Neural progenitor cell (in vitro differentiated cells): ENCODE results near the gene LAMC1. TPM values are rescaled to one million over a fixed set of nuclear protein-coding genes. Genes with fewer than 3 reads are reported as not detected.

ENCODE experiments used
- DNase-seq: peaks from one replicate; pipeline ENCODE4 v3.0.0-alpha.2; 2016; ENCODE audit warnings: low spot score
- H2AFZ ChIP-seq: fragments of 200-600 bp; sonication (generic); replicated peaks from 2 replicates; pipeline ENCODE4 v1.6.1; 2016; ENCODE audit warnings: antibody characterized with exemption
- H3F3A ChIP-seq: fragments of 200-600 bp; sonication (generic); 2 replicates; pipeline ENCODE4 v1.6.1; 2016; ENCODE audit warnings: antibody characterized with exemption, low read depth
- H3K27ac ChIP-seq: fragments of 200-600 bp; sonication (generic); 2 replicates; pipeline ENCODE4 v1.5.1; 2016; ENCODE audit warnings: mild to moderate bottlenecking
- H3K27me3 ChIP-seq: fragments of 200-600 bp; sonication (generic); 2 replicates; pipeline ENCODE4 v1.6.1; 2016; ENCODE audit warnings: mild to moderate bottlenecking, moderate library complexity
- H3K36me3 ChIP-seq: fragments of 200-600 bp; sonication (generic); 2 replicates; pipeline ENCODE4 v1.5.1; 2016
- H3K4me1 ChIP-seq: fragments of 200-600 bp; sonication (generic); 2 replicates; pipeline ENCODE4 v1.6.1; 2016; ENCODE audit warnings: mixed run types
- H3K4me2 ChIP-seq: fragments of 200-600 bp; sonication (generic); 2 replicates; pipeline ENCODE4 v1.6.1; 2016
- H3K4me3 ChIP-seq: fragments of 200-600 bp; sonication (generic); 2 replicates; pipeline ENCODE4 v1.5.1; 2016
- H3K79me2 ChIP-seq: fragments of 200-600 bp; sonication (generic); 2 replicates; pipeline ENCODE4 v1.6.1; 2016; ENCODE audit warnings: low read depth
- H3K9ac ChIP-seq: fragments of 200-600 bp; sonication (generic); 2 replicates; pipeline ENCODE4 v1.6.1; 2016
- H3K9me3 ChIP-seq: fragments of 200-600 bp; sonication (generic); 2 replicates; pipeline ENCODE4 v1.5.1; 2016; ENCODE audit warnings: low read depth
- H4K20me1 ChIP-seq: fragments of 200-600 bp; sonication (generic); 2 replicates; pipeline ENCODE4 v1.6.1; 2016; ENCODE audit warnings: low read depth
- H3K27ac Mint-ChIP-seq: 3 replicates; pipeline ENCODE4 v1.8.0; 2021; ENCODE audit warnings: mixed read lengths
- H3K27me3 Mint-ChIP-seq: 2 replicates; pipeline ENCODE4 v1.8.0; 2022; ENCODE audit warnings: low read depth, mild to moderate bottlenecking, inconsistent platforms, moderate library complexity, mixed read lengths; ENCODE audit not compliant: insufficient read depth
- H3K36me3 Mint-ChIP-seq: 3 replicates; pipeline ENCODE4 v1.8.0; 2021; ENCODE audit warnings: mixed read lengths
- H3K4me1 Mint-ChIP-seq: 3 replicates; pipeline ENCODE4 v1.8.0; 2021; ENCODE audit warnings: mixed read lengths
- H3K4me3 Mint-ChIP-seq: 3 replicates; pipeline ENCODE4 v1.8.0; 2021; ENCODE audit warnings: mild to moderate bottlenecking, moderate library complexity, mixed read lengths
- H3K9me3 Mint-ChIP-seq: 3 replicates; pipeline ENCODE4 v1.8.0; 2020; ENCODE audit warnings: mixed read lengths
- CTCF ChIP-seq: fragments of 200-600 bp; sonication (generic); IDR thresholded peaks from 2 replicates; pipeline ENCODE4 v1.5.1; 2017; ENCODE audit warnings: antibody characterized with exemption, mild to moderate bottlenecking
- EZH2 ChIP-seq: fragments of 200-600 bp; sonication (generic); IDR thresholded peaks from 2 replicates; pipeline ENCODE4 v1.6.1; 2017; ENCODE audit warnings: antibody characterized with exemption, mild to moderate bottlenecking, moderate library complexity
- EZH2phosphoT487 ChIP-seq: fragments of 200-600 bp; sonication (generic); IDR thresholded peaks from 2 replicates; pipeline ENCODE4 v1.6.1; 2017; ENCODE audit warnings: antibody characterized with exemption
- total RNA-seq: library from RNA; depleted of rRNA; stranded (reverse); fragments of >200 nt; gene quantifications from 2 replicates; pipeline ENCODE4 v1.2.3, GENCODE V29; 2015; ENCODE audit warnings: low replicate concordance

Gene LAMC1
- total RNA-seq, 1 donor from 2014 or later: 90.2 TPM

- H3K27ac Mint-ChIP-seq: no peak overlapping the region
- TF ChIP-seq EZH2: no peak
- no peak for TF ChIP-seq CTCF
- no peak for TF ChIP-seq EZH2phosphoT487
Observed at GRCh38 chr1:183019139-183019740, 4.0 kb upstream of the LAMC1 start.

GRCh38 chr1:183019860-183020259 lies 3.4 kb upstream of the LAMC1 start:
- H4K20me1 ChIP-seq: peaks cover 9% of the 10 kb centered on the region
- peaks cover 9% of the 10 kb centered on the region for H3K79me2 ChIP-seq
- peaks cover 12% of the 10 kb centered on the region for H3K4me1 Mint-ChIP-seq
- peaks cover 40% of the 10 kb centered on the region for H3F3A ChIP-seq
- no peak for DNase-seq
- no peaks in the 10 kb centered on the region for H3K36me3 ChIP-seq
- H3K4me2 ChIP-seq: no peak overlapping the region
- no peaks in the 10 kb centered on the region for H3K9me3 ChIP-seq
- no peak overlapping the region for H3K4me3 ChIP-seq
- H3K36me3 Mint-ChIP-seq: no peaks in the 10 kb centered on the region
- no peak overlapping the region for H2AFZ ChIP-seq
- H3K4me3 Mint-ChIP-seq: no peak overlapping the region
- no peaks in the 10 kb centered on the region for H3K9me3 Mint-ChIP-seq
- H3K27me3 Mint-ChIP-seq: peaks cover 4% of the 10 kb centered on the region
- H3K27ac Mint-ChIP-seq: no peak overlapping the region
- no peaks in the 10 kb centered on the region for H3K27me3 ChIP-seq
- no peak overlapping the region for H3K9ac ChIP-seq
- no peak overlapping the region for H3K27ac ChIP-seq
- TF ChIP-seq CTCF: peak; percentile 17
- no peak for TF ChIP-seq EZH2phosphoT487
- H3K4me1 ChIP-seq: peaks cover 12% of the 10 kb centered on the region

More at GRCh38 chr1:183019139-183019740, 4.0 kb upstream of the LAMC1 start:
- H3K27me3 ChIP-seq: no peaks in the 10 kb centered on the region
- peaks cover 2% of the 10 kb centered on the region for H3K79me2 ChIP-seq
- no peak overlapping the region for H3K4me3 ChIP-seq
- DNase-seq: no peak
- H3K27ac ChIP-seq: no peak overlapping the region
- peaks cover 8% of the 10 kb centered on the region for H3K4me1 ChIP-seq
- no peak overlapping the region for H3K9ac ChIP-seq
- Mint-ChIP-seq H3K36me3 (no peaks in the 10 kb centered on the region), H3K4me1 (peaks cover 10% of the 10 kb centered on the region), H3K9me3 (no peaks in the 10 kb centered on the region), H3K4me3 (no peak overlapping the region), H3K27me3 (peaks cover 4% of the 10 kb centered on the region)
- no peaks in the 10 kb centered on the region for H3K9me3 ChIP-seq
- no peaks in the 10 kb centered on the region for H3K36me3 ChIP-seq
- H4K20me1 ChIP-seq: peaks cover 3% of the 10 kb centered on the region
- no peak overlapping the region for H2AFZ ChIP-seq
- peaks cover 35% of the 10 kb centered on the region for H3F3A ChIP-seq
- H3K4me2 ChIP-seq: no peak overlapping the region

GRCh38 chr1:183021405-183022201 lies 1.6 kb upstream of the LAMC1 start:
- H3K9me3 Mint-ChIP-seq: no peaks in the 10 kb centered on the region
- Histone ChIP-seq H3K4me3 (peak overlapping the region; percentile 68), H3K9ac (peak overlapping the region; percentile 65), H3K27me3 (no peaks in the 10 kb centered on the region), H4K20me1 (peaks cover 22% of the 10 kb centered on the region), H3K9me3 (no peaks in the 10 kb centered on the region), H3K4me1 (peaks cover 27% of the 10 kb centered on the region), H2AFZ (no peak overlapping the region), H3K27ac (peak overlapping the region; percentile 90), H3K79me2 (peaks cover 26% of the 10 kb centered on the region), H3K4me2 (peak overlapping the region; percentile 86), H3F3A (peaks cover 46% of the 10 kb centered on the region), H3K36me3 (no peaks in the 10 kb centered on the region)
- TF ChIP-seq EZH2phosphoT487: no peak
- no peak for TF ChIP-seq EZH2
- no peak for TF ChIP-seq CTCF
- H3K27me3 Mint-ChIP-seq: peaks cover 4% of the 10 kb centered on the region
- peaks cover 30% of the 10 kb centered on the region for H3K4me1 Mint-ChIP-seq
- H3K4me3 Mint-ChIP-seq: peak overlapping the region; percentile 89
- no peaks in the 10 kb centered on the region for H3K36me3 Mint-ChIP-seq
- H3K27ac Mint-ChIP-seq: peak overlapping the region; percentile 3
- DNase-seq: no peak
